ENCODE data around the gene CCDC144A. TPM values are rescaled to one million over a fixed set of nuclear protein-coding genes. Genes with fewer than 3 reads are reported as not detected.
"Not testable (repeated sequence)": the region's sequence is repeated elsewhere in the genome, so short reads cannot be mapped to it uniquely, and the experiment has no call there.

Gene CCDC144A
- total and polyA plus RNA-seq, 5 donors from 2014 or later: 0.99 to 21.8 (median 2.5) TPM

DNA sequence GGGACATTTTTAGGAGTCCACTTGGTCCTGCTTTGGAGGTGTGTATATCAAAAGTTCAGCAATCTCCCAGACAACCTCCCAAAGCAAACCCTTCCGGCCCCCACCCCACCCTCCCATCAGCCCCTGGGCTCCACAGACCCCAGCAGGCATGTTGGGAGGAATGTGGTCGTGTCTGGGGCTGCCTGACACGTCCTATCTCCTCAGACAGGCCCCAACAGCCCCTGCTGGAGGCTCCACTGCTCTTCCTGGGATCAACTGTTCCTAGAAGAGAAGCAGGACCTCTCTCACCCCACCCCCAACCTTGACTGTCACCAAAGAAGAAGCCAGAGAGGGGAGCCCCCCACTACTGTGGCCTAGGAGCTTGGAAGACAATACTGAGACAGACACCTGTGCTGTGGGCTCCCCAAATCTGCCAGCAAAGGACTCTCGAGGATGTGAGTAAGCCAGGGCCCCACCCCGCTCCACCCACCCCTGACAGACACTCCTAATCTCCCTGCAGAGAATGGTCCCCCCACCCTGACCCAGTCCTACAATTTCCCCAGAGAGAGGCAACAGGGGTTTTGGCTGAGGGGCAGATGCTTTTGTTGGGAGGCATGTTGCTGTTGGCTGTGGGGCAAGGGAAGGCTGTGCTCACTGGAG lies 133.8 kb downstream of the CCDC144A start:
- not testable (repeated sequence) for H3K36me3 ChIP-seq (ENCODE audit: control insufficient read depth, insufficient read depth, low read length); H3K4me3 Mint-ChIP-seq; ATAC-seq (ENCODE audit: low read depth in 2 of 2); H3K27me3 ChIP-seq (ENCODE audit: control insufficient read depth, insufficient read depth, low read length); H3K9me3 Mint-ChIP-seq; H3K27ac Mint-ChIP-seq; H3K4me1 ChIP-seq (ENCODE audit: control insufficient read depth, insufficient read depth, low read length, poor library complexity, severe bottlenecking); H3K27ac ChIP-seq (ENCODE audit: insufficient read depth, low read length, poor library complexity, severe bottlenecking); H3K36me3 Mint-ChIP-seq; DNase-seq; H3K4me1 Mint-ChIP-seq; H3K9me3 ChIP-seq (ENCODE audit: control insufficient read depth in 2 of 2, low read length in 2 of 2); H3K4me3 ChIP-seq (ENCODE audit: low read depth, low read length)
- peaks cover 17% of the 10 kb centered on the region for H3K27me3 Mint-ChIP-seq

Other genes with a start within 250 kb of the CCDC144A start
- 3.8 TPM for gene LRRC75A, start 198.0 kb upstream of the CCDC144A start, total RNA-seq
- gene LRRC75A, start 198.0 kb upstream of the CCDC144A start, polyA plus RNA-seq: 1 to 10 TPM; 1.5 to 3.5 (median 1.7) TPM
- 5.4 TPM for gene ZNF287, start 121.0 kb upstream of the CCDC144A start, total RNA-seq
- gene ZNF287, start 121.0 kb upstream of the CCDC144A start, polyA plus RNA-seq: 10 to 100 TPM in 3 of 4 donors, 1 to 10 TPM in 1; 8.1 to 14.4 (median 11.9) TPM
- 4.4 TPM for gene ZNF624, start 36.4 kb upstream of the CCDC144A start, total RNA-seq
- 1 to 10 TPM; 2.5 to 6.2 (median 3.9) TPM for gene ZNF624, start 36.4 kb upstream of the CCDC144A start, polyA plus RNA-seq

Measured in CD4-positive, CD25-positive, alpha-beta regulatory T cell (primary cell).